ENCODE measurements around the gene MAPK12. TPM values are rescaled to one million over a fixed set of nuclear protein-coding genes. Genes with fewer than 3 reads are reported as not detected.
A peak's percentile ranks its signal among the peaks of the same experiment; 100 is the strongest.

The MAPK12 gene
- total and polyA plus RNA-seq, 4 donors = 0.83 to 2.8 (median 1.9) TPM

GRCh38 chr22:50268655-50269113 is 7.2 kb upstream of the MAPK12 start:
- WGBS = 49% methylated on average over 9 of the region's 9 CpGs
- TF ChIP-seq SP1 (IDR thresholded peaks at IDR 0.05) (no peak), HNF4A (conservative IDR thresholded peaks at IDR 0.05) (no peak), JUND (IDR thresholded peaks at IDR 0.05) (no peak), RAD21 (IDR thresholded peaks at IDR 0.05) (no peak), FOXA1 (IDR thresholded peaks at IDR 0.05) (no peak), ZBTB33 (IDR thresholded peaks at IDR 0.05) (no peak), EGR1 (IDR thresholded peaks at IDR 0.05; ENCODE audit: low read depth in 2 of 2) (no peak)
- TF ChIP-seq, protein P1, sequence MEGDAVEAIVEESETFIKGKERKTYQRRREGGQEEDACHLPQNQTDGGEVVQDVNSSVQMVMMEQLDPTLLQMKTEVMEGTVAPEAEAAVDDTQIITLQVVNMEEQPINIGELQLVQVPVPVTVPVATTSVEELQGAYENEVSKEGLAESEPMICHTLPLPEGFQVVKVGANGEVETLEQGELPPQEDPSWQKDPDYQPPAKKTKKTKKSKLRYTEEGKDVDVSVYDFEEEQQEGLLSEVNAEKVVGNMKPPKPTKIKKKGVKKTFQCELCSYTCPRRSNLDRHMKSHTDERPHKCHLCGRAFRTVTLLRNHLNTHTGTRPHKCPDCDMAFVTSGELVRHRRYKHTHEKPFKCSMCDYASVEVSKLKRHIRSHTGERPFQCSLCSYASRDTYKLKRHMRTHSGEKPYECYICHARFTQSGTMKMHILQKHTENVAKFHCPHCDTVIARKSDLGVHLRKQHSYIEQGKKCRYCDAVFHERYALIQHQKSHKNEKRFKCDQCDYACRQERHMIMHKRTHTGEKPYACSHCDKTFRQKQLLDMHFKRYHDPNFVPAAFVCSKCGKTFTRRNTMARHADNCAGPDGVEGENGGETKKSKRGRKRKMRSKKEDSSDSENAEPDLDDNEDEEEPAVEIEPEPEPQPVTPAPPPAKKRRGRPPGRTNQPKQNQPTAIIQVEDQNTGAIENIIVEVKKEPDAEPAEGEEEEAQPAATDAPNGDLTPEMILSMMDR (IDR thresholded peaks at IDR 0.05; ENCODE audit: low read depth, low read length, missing input control) = no peak
- H3K9ac ChIP-seq (ENCODE audit: low read depth in 1 of 2, low read length in 2 of 2) = no peak overlapping the region
- H3K4me1 ChIP-seq (ENCODE audit: control insufficient read depth in 4 of 4, insufficient read depth in 4 of 4, low read length in 3 of 4) = peaks cover 30 to 46% (median 33%) of the 10 kb centered on the region in 4 donors
- H3K36me3 ChIP-seq (ENCODE audit: control insufficient read depth in 4 of 4, insufficient read depth in 3 of 4, low read depth in 1 of 4, low read length in 3 of 4) = no peaks in the 10 kb centered on the region
- H3K27me3 ChIP-seq (ENCODE audit: control insufficient read depth in 4 of 4, insufficient read depth in 4 of 4, low read length in 3 of 4) = no peaks in the 10 kb centered on the region
- H3K27ac ChIP-seq (ENCODE audit: low read depth in 1 of 2, low read length in 2 of 2) = no peak overlapping the region
- no peak overlapping the region for H3K4me3 ChIP-seq (ENCODE audit: low read depth in 1 of 3, low read length in 3 of 3)
- no peaks in the 10 kb centered on the region for H3K9me3 ChIP-seq (ENCODE audit: control insufficient read depth in 4 of 4, low read length in 3 of 4)
- DNase-seq (ENCODE audit: low spot score) = no peak

- 7% methylated on average over 75 of the region's 75 CpGs for WGBS
- peak overlapping the region in 2 of 3 donors; percentile 6 to 36 for H3K4me3 ChIP-seq (ENCODE audit: low read depth in 1 of 3, low read length in 3 of 3)
- H3K4me1 ChIP-seq (ENCODE audit: control insufficient read depth in 4 of 4, insufficient read depth in 4 of 4, low read length in 3 of 4) = peaks cover 30 to 46% (median 33%) of the 10 kb centered on the region in 4 donors
- H3K27me3 ChIP-seq (ENCODE audit: control insufficient read depth in 4 of 4, insufficient read depth in 4 of 4, low read length in 3 of 4) = no peaks in the 10 kb centered on the region
- no peak overlapping the region for H3K9ac ChIP-seq (ENCODE audit: low read depth in 1 of 2, low read length in 2 of 2)
- no peak overlapping the region for H3K27ac ChIP-seq (ENCODE audit: low read depth in 1 of 2, low read length in 2 of 2)
- DNase-seq (ENCODE audit: low spot score) = peak; percentile 53
- no peaks in the 10 kb centered on the region for H3K36me3 ChIP-seq (ENCODE audit: control insufficient read depth in 4 of 4, insufficient read depth in 3 of 4, low read depth in 1 of 4, low read length in 3 of 4)
- no peaks in the 10 kb centered on the region for H3K9me3 ChIP-seq (ENCODE audit: control insufficient read depth in 4 of 4, low read length in 3 of 4)
- TF ChIP-seq, protein P1 (IDR thresholded peaks at IDR 0.05; ENCODE audit: low read depth, low read length, missing input control) = peak; percentile 10
- TF ChIP-seq RAD21 (IDR thresholded peaks at IDR 0.05) = no peak
- TF ChIP-seq FOXA2 (IDR thresholded peaks at IDR 0.05) = no peak
- TF ChIP-seq MAX (IDR thresholded peaks at IDR 0.05) = no peak
- no peak for TF ChIP-seq SP1 (IDR thresholded peaks at IDR 0.05)
- no peak for TF ChIP-seq HNF4A (conservative IDR thresholded peaks at IDR 0.05)
Measured at GRCh38 chr22:50267591-50268390, 6.3 kb upstream of the MAPK12 start.

Data from liver (tissue), 9 donors.